IPS-15b (cell line): ENCODE measurements around the gene ATG9A.

Experiments used
- H3K27me3 ChIP-seq: one replicate; pipeline ENCODE4 v1.6.1; 2013; ENCODE audit warnings: low read length; ENCODE audit not compliant: control insufficient read depth, insufficient read depth
- H3K36me3 ChIP-seq: one replicate; pipeline ENCODE4 v1.6.1; 2013; ENCODE audit warnings: low read length; ENCODE audit not compliant: control insufficient read depth, insufficient read depth
- H3K4me1 ChIP-seq: one replicate; pipeline ENCODE4 v1.6.1; 2013; ENCODE audit warnings: mild to moderate bottlenecking, low read length; ENCODE audit not compliant: control insufficient read depth, insufficient read depth
- H3K4me3 ChIP-seq: one replicate; pipeline ENCODE4 v1.5.1; 2013; ENCODE audit warnings: low read depth, low read length
- H3K9ac ChIP-seq: one replicate; pipeline ENCODE4 v1.6.1; 2013; ENCODE audit warnings: low read depth, mild to moderate bottlenecking, low read length
- H3K9me3 ChIP-seq: one replicate; pipeline ENCODE4 v1.6.1; 2013; ENCODE audit warnings: mild to moderate bottlenecking, low read length; ENCODE audit not compliant: control insufficient read depth, insufficient read depth

ATG9A gene

GRCh38 chr2:219216535-219216915 is 12.9 kb downstream of the ATG9A start:
- peaks cover 11% of the 10 kb centered on the region for H3K36me3 ChIP-seq
- H3K27me3 ChIP-seq: no peaks in the 10 kb centered on the region
- H3K9me3 ChIP-seq: no peaks in the 10 kb centered on the region
- peak overlapping the region; percentile 13 for H3K4me3 ChIP-seq
- no peak overlapping the region for H3K9ac ChIP-seq
- H3K4me1 ChIP-seq: peaks cover 5% of the 10 kb centered on the region

GRCh38 chr2:219215871-219216534 is 13.4 kb downstream of the ATG9A start:
- Histone ChIP-seq H3K36me3 (peaks cover 11% of the 10 kb centered on the region), H3K4me3 (peak overlapping the region; percentile 13), H3K9me3 (no peaks in the 10 kb centered on the region), H3K27me3 (no peaks in the 10 kb centered on the region), H3K4me1 (peaks cover 5% of the 10 kb centered on the region), H3K9ac (no peak overlapping the region)

- Histone ChIP-seq H3K36me3 (peaks cover 20% of the 10 kb centered on the region), H3K9me3 (no peaks in the 10 kb centered on the region), H3K4me3 (no peak overlapping the region), H3K4me1 (peaks cover 5% of the 10 kb centered on the region), H3K27me3 (no peaks in the 10 kb centered on the region), H3K9ac (no peak overlapping the region)
Observed at GRCh38 chr2:219214786-219215185, 14.7 kb downstream of the ATG9A start.

- Histone ChIP-seq H3K36me3 (peaks cover 23% of the 10 kb centered on the region), H3K9me3 (no peaks in the 10 kb centered on the region), H3K4me3 (no peak overlapping the region), H3K27me3 (no peaks in the 10 kb centered on the region), H3K4me1 (peaks cover 3% of the 10 kb centered on the region), H3K9ac (no peak overlapping the region)
Observed at GRCh38 chr2:219214141-219214540, 15.3 kb downstream of the ATG9A start.

- Histone ChIP-seq H3K9ac (no peak overlapping the region), H3K27me3 (no peaks in the 10 kb centered on the region), H3K4me3 (no peak overlapping the region), H3K4me1 (peaks cover 2% of the 10 kb centered on the region), H3K36me3 (peaks cover 29% of the 10 kb centered on the region), H3K9me3 (no peaks in the 10 kb centered on the region)
Observed at GRCh38 chr2:219213486-219214071, 15.9 kb downstream of the ATG9A start.

GRCh38 chr2:219213026-219213415 is 16.4 kb downstream of the ATG9A start:
- Histone ChIP-seq H3K9ac (no peak overlapping the region), H3K4me1 (peaks cover 2% of the 10 kb centered on the region), H3K4me3 (no peak overlapping the region), H3K9me3 (no peaks in the 10 kb centered on the region), H3K36me3 (peaks cover 29% of the 10 kb centered on the region), H3K27me3 (no peaks in the 10 kb centered on the region)

- Histone ChIP-seq H3K27me3 (no peaks in the 10 kb centered on the region), H3K4me3 (no peak overlapping the region), H3K4me1 (peaks cover 5% of the 10 kb centered on the region), H3K9ac (no peak overlapping the region), H3K36me3 (peaks cover 29% of the 10 kb centered on the region), H3K9me3 (no peaks in the 10 kb centered on the region)
Observed at GRCh38 chr2:219210886-219211362, 18.5 kb downstream of the ATG9A start.

- H3K4me3 ChIP-seq: no peak overlapping the region
- H3K36me3 ChIP-seq: peaks cover 29% of the 10 kb centered on the region
- H3K27me3 ChIP-seq: no peaks in the 10 kb centered on the region
- H3K9me3 ChIP-seq: no peaks in the 10 kb centered on the region
- H3K4me1 ChIP-seq: peaks cover 5% of the 10 kb centered on the region
- H3K9ac ChIP-seq: no peak overlapping the region
Observed at GRCh38 chr2:219210196-219210885, 19.1 kb downstream of the ATG9A start.

- no peaks in the 10 kb centered on the region for H3K27me3 ChIP-seq
- no peak overlapping the region for H3K9ac ChIP-seq
- no peak overlapping the region for H3K4me3 ChIP-seq
- peaks cover 5% of the 10 kb centered on the region for H3K4me1 ChIP-seq
- H3K36me3 ChIP-seq: peaks cover 28% of the 10 kb centered on the region
- no peaks in the 10 kb centered on the region for H3K9me3 ChIP-seq
Observed at GRCh38 chr2:219209236-219210195, 19.9 kb downstream of the ATG9A start.

- no peaks in the 10 kb centered on the region for H3K27me3 ChIP-seq
- H3K4me3 ChIP-seq: no peak overlapping the region
- peaks cover 25% of the 10 kb centered on the region for H3K36me3 ChIP-seq
- H3K4me1 ChIP-seq: peaks cover 5% of the 10 kb centered on the region
- H3K9me3 ChIP-seq: no peaks in the 10 kb centered on the region
- H3K9ac ChIP-seq: no peak overlapping the region
Observed at GRCh38 chr2:219207884-219208740, 21.3 kb downstream of the ATG9A start.
